ENCODE data around the gene SELPLG. TPM values are rescaled to one million over a fixed set of nuclear protein-coding genes. Genes with fewer than 3 reads are reported as not detected.
"Not testable (repeated sequence)": the region's sequence is repeated elsewhere in the genome, so short reads cannot be mapped to it uniquely, and the experiment has no call there.

Gene SELPLG
- polyA plus RNA-seq, 1 donor, result 5.6 TPM

DNA sequence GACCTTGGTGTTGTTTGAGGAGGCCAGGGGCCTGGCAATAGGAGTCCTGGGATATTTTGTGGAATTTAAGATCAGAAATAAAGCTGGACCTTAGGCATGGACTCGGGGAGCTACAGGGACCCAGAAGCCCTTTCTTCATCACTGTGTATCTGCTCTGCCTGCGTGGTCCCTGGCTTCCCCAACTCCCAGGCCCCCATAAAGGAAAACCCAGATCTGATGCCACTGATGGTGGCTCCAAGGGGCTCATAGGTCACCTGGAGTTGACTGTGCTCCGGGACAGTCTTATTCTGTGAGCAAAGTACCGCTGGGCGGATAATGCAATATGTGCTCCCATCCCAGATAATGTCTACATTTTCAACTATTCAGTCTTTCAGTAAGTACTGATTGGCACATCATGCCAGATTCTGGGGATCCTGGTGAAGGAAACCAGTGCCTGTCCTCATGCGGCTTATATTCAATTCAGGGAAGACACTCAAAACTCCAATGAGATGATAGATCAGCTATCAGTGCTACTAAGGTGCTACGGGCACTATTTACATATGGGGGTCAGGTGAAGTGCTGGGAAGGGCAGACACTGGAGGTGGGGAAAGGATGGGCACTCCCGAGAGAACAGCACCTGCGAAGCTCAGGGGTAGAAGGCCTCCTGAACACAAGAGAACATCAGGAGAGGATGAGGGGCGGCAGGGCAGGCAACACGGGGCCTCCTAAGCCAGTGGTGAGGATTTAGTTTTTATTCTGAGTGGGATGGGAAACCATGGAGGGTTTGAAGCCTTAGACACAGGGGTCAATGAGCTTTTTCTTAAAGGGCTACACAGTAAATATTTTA, 5.5 kb upstream of the SELPLG start:
- Histone ChIP-seq H3K27ac (ENCODE audit: low read length) (no peak overlapping the region), H3K9me3 (ENCODE audit: control insufficient read depth, low read depth, low read length) (no peaks in the 10 kb centered on the region), H3K4me3 (ENCODE audit: low read length) (no peak overlapping the region), H3K27me3 (ENCODE audit: control insufficient read depth, insufficient read depth, low read length) (peaks cover 24% of the 10 kb centered on the region), H3K4me1 (ENCODE audit: control insufficient read depth, insufficient read depth, low read length) (peaks cover 5% of the 10 kb centered on the region), H3K36me3 (ENCODE audit: control insufficient read depth, insufficient read depth, low read length) (peaks cover 3% of the 10 kb centered on the region)
- no peak for DNase-seq
- no CpG with 5 or more reads among the region's 11 CpGs for WGBS (ENCODE audit: insufficient coverage, low lambda C conversion rate)

DNA sequence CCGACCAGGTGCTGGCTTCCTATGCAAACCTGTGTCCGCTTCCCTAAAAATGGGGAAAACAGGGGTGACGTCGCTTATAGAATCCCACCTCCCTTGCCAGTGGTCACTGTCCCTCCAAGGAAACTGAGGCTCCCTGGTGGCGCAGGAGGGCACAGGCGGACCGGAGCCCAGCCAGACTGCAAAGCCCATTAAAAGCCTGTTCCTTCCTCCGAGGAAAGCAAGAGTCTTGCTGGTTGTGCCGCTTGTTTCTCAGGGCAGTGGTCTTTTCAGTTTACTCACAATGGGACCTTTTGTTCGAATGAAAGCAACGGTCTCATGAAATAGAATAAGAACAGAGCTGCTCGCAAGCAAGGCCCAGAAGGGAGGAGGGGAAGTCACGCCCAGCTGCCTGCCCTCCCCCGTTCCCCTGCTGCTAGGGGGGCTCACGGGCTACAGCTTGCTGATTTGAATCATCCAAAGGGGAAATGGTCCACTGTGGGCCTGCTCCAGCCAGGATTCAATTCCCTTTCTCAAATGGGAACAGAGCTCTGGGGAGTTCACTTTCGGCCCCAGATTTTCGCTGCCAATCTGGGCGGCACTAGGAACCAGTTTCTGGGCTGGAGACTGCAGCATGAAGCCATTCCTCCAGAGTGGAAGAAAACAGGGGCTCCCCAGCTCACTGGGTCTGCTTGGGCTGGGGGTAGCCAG, 4.6 kb upstream of the SELPLG start:
- no peak overlapping the region for H3K4me3 ChIP-seq (ENCODE audit: low read length)
- H3K27ac ChIP-seq (ENCODE audit: low read length), result no peak overlapping the region
- peaks cover 24% of the 10 kb centered on the region for H3K27me3 ChIP-seq (ENCODE audit: control insufficient read depth, insufficient read depth, low read length)
- WGBS (ENCODE audit: insufficient coverage, low lambda C conversion rate), result no CpG with 5 or more reads among the region's 18 CpGs
- no peaks in the 10 kb centered on the region for H3K36me3 ChIP-seq (ENCODE audit: control insufficient read depth, insufficient read depth, low read length)
- peaks cover 5% of the 10 kb centered on the region for H3K4me1 ChIP-seq (ENCODE audit: control insufficient read depth, insufficient read depth, low read length)
- DNase-seq, result no peak
- no peaks in the 10 kb centered on the region for H3K9me3 ChIP-seq (ENCODE audit: control insufficient read depth, low read depth, low read length)

DNA sequence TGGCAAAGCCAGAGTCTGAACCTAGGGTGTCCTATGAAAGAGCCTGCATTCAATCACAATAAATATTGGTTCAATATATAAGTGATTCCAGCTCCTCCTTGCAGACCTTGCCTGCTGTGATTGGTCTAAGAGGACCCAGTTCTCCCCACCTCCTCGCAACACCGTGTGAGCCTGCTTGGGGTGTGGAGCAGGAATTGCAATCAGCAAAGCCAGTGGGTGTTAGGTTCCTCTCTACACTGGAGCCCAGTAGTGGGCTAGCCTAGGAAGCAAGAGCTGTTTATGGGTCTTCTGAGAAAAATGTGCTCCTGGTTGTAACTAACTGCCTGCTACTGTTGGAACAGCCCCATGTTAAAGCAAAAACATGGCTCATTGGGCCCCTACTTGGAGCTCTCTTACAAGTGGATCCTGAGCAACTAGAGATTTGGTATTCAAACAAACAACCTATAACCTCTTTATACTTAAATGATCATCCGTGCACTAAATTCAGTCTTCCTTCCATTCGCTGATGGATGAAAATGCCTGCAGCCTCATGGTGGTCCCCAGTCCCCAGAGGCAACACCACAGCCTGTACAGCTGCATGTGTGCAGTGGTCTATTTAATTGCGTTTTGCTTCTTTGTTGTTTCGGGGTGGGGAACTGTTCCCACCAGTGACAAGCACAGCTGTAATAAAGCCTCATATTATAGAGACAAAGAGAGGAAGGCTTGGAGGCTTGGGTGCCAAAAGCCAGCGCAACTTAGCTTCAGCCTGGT, 3.7 kb upstream of the SELPLG start:
- no peak overlapping the region for H3K4me3 ChIP-seq (ENCODE audit: low read length)
- H3K36me3 ChIP-seq (ENCODE audit: control insufficient read depth, insufficient read depth, low read length), result no peaks in the 10 kb centered on the region
- H3K4me1 ChIP-seq (ENCODE audit: control insufficient read depth, insufficient read depth, low read length), result peaks cover 5% of the 10 kb centered on the region
- no peak overlapping the region for H3K27ac ChIP-seq (ENCODE audit: low read length)
- DNase-seq, result no peak
- WGBS (ENCODE audit: insufficient coverage, low lambda C conversion rate), result no CpG with 5 or more reads among the region's 7 CpGs
- H3K9me3 ChIP-seq (ENCODE audit: control insufficient read depth, low read depth, low read length), result no peaks in the 10 kb centered on the region
- H3K27me3 ChIP-seq (ENCODE audit: control insufficient read depth, insufficient read depth, low read length), result peaks cover 24% of the 10 kb centered on the region

DNA sequence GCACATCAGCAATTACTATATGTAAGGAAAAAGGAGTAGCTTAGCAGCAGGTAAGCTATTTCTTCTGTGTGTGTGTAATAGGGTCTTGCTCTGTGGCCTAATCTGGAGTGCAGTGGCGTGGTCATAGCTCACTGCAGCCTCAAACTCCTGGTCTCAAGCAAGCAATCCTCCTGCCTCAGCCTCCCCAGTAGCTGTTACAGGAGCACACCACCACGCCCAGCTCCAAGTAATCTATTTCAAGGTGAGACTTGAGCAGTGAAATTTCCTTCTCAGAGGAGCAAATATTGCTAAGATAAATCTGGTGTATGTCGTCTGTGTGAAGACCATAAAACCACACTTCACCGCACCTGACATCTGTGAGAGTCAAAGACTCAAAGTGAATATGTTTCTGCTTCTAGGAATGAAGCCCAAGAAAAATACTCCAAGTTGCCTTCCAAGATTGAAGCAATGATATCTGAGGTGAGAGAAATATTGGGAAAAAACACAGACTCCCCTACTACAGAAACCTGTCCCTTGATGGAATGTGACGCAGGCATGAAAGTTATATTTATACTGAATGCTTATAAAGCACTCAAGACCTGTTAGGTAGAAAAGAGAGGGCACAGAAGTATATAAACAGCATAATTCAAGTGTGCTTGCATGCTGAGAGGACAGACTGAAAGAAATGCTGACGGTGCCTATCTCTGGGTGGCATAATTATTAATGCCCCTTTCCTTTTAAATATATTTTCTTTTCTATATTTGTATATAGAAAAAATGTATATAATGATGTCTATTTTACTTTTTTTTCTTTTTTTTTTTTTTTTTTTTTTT, 2.5 kb upstream of the SELPLG start:
- Histone ChIP-seq H3K27ac (ENCODE audit: low read length) (no peak overlapping the region), H3K4me1 (ENCODE audit: control insufficient read depth, insufficient read depth, low read length) (peaks cover 5% of the 10 kb centered on the region), H3K9me3 (ENCODE audit: control insufficient read depth, low read depth, low read length) (no peaks in the 10 kb centered on the region), H3K36me3 (ENCODE audit: control insufficient read depth, insufficient read depth, low read length) (no peaks in the 10 kb centered on the region), H3K4me3 (ENCODE audit: low read length) (no peak overlapping the region), H3K27me3 (ENCODE audit: control insufficient read depth, insufficient read depth, low read length) (peaks cover 24% of the 10 kb centered on the region)
- no peak for DNase-seq
- WGBS (ENCODE audit: insufficient coverage, low lambda C conversion rate), result 60% methylated on average over 2 of the region's 6 CpGs

DNA sequence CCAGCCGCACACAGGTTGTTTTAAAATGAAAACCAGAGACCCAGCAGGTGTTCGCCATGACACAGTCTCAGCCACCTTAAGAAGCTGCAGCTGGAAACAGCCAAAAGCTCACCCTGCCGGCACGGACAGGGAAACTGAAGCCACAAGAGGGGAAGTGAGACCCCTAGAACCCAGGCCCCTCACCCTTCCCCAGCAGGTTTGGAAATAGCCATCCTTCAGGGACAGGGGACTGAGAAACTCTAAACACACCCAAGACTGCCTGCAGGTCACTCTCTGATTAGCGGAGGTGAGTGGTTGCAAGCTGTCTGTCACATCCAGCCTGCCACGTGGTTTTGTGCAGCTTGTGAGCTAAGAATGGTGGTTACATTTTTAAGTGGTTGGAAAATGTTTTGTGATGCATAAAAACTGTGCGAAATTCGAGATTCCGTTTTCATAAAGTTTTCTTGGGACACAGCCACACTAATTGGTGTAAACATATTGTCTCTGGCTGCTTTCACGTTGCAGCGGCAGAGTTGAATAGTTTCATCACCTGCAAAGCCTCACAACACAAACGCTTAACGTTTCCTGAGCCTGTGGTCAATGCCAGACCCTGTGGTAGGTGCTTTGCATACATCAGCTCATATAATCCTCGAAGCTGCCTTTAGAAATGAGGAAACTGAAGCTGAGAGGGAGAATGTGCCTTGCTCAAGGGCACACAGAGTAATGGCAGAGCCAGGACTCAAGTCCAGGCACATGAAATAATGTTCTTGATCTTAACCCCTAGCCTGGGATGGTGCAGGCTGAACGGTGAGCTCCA, 1.7 kb upstream of the SELPLG start:
- no peak overlapping the region for H3K27ac ChIP-seq (ENCODE audit: low read length)
- peaks cover 24% of the 10 kb centered on the region for H3K27me3 ChIP-seq (ENCODE audit: control insufficient read depth, insufficient read depth, low read length)
- no peak overlapping the region for H3K4me3 ChIP-seq (ENCODE audit: low read length)
- peaks cover 5% of the 10 kb centered on the region for H3K4me1 ChIP-seq (ENCODE audit: control insufficient read depth, insufficient read depth, low read length)
- DNase-seq, result no peak
- WGBS (ENCODE audit: insufficient coverage, low lambda C conversion rate), result no CpG with 5 or more reads among the region's 15 CpGs
- no peaks in the 10 kb centered on the region for H3K9me3 ChIP-seq (ENCODE audit: control insufficient read depth, low read depth, low read length)
- no peaks in the 10 kb centered on the region for H3K36me3 ChIP-seq (ENCODE audit: control insufficient read depth, insufficient read depth, low read length)

DNA sequence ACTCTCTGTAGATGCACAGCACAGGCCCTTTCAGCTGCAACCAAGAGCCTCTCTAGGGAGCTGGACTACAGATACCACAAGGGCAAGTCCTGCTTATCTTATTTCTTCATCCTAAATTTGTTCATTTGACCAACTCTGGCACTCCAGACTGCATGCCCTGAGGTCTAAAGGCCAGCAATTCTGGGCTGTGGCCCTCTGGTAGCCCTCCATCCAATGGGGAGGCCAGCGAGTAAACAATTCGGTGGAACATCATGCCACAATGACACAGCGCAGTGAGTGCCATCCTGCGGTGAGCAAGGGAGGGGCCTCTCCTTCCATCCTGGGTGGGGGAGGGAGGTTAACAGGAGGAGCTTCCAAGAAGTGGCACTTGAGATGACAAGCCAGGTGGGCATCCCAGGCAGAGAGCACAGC, 652 bp upstream of the SELPLG start:
- no peak overlapping the region for H3K4me3 ChIP-seq (ENCODE audit: low read length)
- peaks cover 5% of the 10 kb centered on the region for H3K4me1 ChIP-seq (ENCODE audit: control insufficient read depth, insufficient read depth, low read length)
- WGBS (ENCODE audit: insufficient coverage, low lambda C conversion rate), result no CpG with 5 or more reads among the region's 4 CpGs
- H3K27ac ChIP-seq (ENCODE audit: low read length), result no peak overlapping the region
- no peak for DNase-seq
- no peaks in the 10 kb centered on the region for H3K36me3 ChIP-seq (ENCODE audit: control insufficient read depth, insufficient read depth, low read length)
- no peaks in the 10 kb centered on the region for H3K9me3 ChIP-seq (ENCODE audit: control insufficient read depth, low read depth, low read length)
- H3K27me3 ChIP-seq (ENCODE audit: control insufficient read depth, insufficient read depth, low read length), result peaks cover 24% of the 10 kb centered on the region

DNA sequence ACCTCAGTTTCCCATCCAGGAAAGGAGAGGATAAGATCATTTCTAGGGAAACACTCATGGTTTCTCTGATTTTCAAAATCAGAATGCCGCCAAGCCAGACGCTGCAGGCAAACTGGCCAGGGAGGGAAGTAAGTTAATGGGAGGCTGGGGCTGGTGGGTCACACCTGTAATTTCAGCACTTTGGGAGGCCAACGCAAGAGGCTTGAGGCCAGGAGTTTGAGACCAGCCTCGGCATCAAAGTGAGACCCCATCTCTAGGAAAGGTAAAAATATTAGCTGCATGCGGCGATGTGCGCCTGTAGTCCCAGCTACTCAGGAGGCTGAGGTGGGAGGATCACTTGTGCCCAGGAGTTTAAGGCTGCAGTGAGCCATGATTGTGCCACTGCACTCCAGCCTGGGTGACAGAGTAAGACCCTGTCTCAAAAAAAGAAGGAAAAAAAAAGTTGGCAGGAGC, 587 bp downstream of the SELPLG start:
- no CpG with 5 or more reads among the region's 7 CpGs for WGBS (ENCODE audit: insufficient coverage, low lambda C conversion rate)
- H3K36me3 ChIP-seq (ENCODE audit: control insufficient read depth, insufficient read depth, low read length), result no peaks in the 10 kb centered on the region
- H3K4me1 ChIP-seq (ENCODE audit: control insufficient read depth, insufficient read depth, low read length), result peaks cover 11% of the 10 kb centered on the region
- DNase-seq, result no peak
- H3K27me3 ChIP-seq (ENCODE audit: control insufficient read depth, insufficient read depth, low read length), result peaks cover 16% of the 10 kb centered on the region
- no peak overlapping the region for H3K27ac ChIP-seq (ENCODE audit: low read length)
- no peaks in the 10 kb centered on the region for H3K9me3 ChIP-seq (ENCODE audit: control insufficient read depth, low read depth, low read length)
- H3K4me3 ChIP-seq (ENCODE audit: low read length), result no peak overlapping the region

DNA sequence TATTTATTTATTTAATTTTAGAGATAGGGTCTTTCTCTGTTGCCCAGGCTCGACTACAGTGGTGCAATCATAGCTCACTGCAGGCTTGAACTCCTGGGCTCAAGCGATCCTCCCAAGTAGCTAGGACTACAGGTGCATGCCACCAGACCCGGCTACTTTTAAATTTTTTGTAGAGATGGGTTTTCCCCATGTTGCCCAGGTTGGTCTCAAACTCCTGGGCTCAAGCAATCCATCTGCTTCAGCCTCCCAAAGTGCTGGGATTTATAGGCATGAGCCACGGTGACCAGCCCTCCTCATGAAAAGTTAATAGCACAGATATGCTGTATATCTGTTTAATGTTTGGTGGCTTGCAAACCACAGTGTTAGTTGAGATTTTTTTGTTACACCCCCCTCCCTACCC, 2.4 kb downstream of the SELPLG start:
- not testable (repeated sequence) for H3K9me3 ChIP-seq (ENCODE audit: control insufficient read depth, low read depth, low read length); DNase-seq; H3K27ac ChIP-seq (ENCODE audit: low read length); H3K36me3 ChIP-seq (ENCODE audit: control insufficient read depth, insufficient read depth, low read length); H3K27me3 ChIP-seq (ENCODE audit: control insufficient read depth, insufficient read depth, low read length); H3K4me3 ChIP-seq (ENCODE audit: low read length)
- WGBS (ENCODE audit: insufficient coverage, low lambda C conversion rate), result no CpG with 5 or more reads among the region's 4 CpGs
- peaks cover 10% of the 10 kb centered on the region for H3K4me1 ChIP-seq (ENCODE audit: control insufficient read depth, insufficient read depth, low read length)

DNA sequence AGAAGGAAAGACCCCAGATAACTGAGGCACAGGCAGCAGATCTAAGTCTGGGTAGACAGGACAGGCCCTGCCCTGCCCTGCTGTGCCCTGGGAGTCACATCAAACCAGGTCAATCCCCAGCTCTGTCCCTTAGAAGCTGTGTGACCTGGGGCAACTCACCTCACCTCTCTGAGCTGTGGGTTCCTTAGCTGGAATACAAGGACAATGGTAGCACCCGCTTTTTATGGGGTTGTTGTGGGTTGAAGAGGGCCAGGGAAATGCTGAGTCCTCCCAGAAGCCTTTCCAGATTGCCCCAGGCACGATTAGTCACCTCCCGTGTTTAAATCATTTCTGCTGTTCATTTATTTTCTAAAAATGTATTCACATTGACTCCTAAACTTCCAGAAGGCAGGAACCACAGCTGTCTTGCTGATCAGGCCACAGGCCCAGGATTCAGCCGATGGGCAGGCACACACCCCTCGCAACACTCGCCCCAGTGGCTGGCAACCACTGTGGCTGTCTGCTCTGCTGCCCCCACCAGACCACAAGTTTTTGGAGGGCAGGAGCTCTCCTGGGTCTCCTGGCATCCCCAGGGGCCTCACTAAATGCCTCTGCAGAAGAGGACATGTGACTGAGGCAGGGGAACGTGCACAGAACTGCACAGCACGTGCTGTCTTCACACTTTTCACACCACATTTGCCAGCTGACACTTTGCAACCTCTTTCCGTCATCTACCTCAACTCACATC, 3.0 kb downstream of the SELPLG start:
- Histone ChIP-seq H3K4me1 (ENCODE audit: control insufficient read depth, insufficient read depth, low read length) (peaks cover 10% of the 10 kb centered on the region), H3K27me3 (ENCODE audit: control insufficient read depth, insufficient read depth, low read length) (peaks cover 3% of the 10 kb centered on the region), H3K36me3 (ENCODE audit: control insufficient read depth, insufficient read depth, low read length) (no peaks in the 10 kb centered on the region), H3K27ac (ENCODE audit: low read length) (no peak overlapping the region), H3K4me3 (ENCODE audit: low read length) (no peak overlapping the region), H3K9me3 (ENCODE audit: control insufficient read depth, low read depth, low read length) (no peaks in the 10 kb centered on the region)
- no peak for DNase-seq
- WGBS (ENCODE audit: insufficient coverage, low lambda C conversion rate), result no CpG with 5 or more reads among the region's 9 CpGs
